ENCODE results near the gene DHX29. TPM values are rescaled to one million over a fixed set of nuclear protein-coding genes. Genes with fewer than 3 reads are reported as not detected.

DHX29 gene, protein sequence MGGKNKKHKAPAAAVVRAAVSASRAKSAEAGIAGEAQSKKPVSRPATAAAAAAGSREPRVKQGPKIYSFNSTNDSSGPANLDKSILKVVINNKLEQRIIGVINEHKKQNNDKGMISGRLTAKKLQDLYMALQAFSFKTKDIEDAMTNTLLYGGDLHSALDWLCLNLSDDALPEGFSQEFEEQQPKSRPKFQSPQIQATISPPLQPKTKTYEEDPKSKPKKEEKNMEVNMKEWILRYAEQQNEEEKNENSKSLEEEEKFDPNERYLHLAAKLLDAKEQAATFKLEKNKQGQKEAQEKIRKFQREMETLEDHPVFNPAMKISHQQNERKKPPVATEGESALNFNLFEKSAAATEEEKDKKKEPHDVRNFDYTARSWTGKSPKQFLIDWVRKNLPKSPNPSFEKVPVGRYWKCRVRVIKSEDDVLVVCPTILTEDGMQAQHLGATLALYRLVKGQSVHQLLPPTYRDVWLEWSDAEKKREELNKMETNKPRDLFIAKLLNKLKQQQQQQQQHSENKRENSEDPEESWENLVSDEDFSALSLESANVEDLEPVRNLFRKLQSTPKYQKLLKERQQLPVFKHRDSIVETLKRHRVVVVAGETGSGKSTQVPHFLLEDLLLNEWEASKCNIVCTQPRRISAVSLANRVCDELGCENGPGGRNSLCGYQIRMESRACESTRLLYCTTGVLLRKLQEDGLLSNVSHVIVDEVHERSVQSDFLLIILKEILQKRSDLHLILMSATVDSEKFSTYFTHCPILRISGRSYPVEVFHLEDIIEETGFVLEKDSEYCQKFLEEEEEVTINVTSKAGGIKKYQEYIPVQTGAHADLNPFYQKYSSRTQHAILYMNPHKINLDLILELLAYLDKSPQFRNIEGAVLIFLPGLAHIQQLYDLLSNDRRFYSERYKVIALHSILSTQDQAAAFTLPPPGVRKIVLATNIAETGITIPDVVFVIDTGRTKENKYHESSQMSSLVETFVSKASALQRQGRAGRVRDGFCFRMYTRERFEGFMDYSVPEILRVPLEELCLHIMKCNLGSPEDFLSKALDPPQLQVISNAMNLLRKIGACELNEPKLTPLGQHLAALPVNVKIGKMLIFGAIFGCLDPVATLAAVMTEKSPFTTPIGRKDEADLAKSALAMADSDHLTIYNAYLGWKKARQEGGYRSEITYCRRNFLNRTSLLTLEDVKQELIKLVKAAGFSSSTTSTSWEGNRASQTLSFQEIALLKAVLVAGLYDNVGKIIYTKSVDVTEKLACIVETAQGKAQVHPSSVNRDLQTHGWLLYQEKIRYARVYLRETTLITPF (N-terminal part only)
- 32.1 and 38.8 TPM in 2 replicates for total RNA-seq

DNA sequence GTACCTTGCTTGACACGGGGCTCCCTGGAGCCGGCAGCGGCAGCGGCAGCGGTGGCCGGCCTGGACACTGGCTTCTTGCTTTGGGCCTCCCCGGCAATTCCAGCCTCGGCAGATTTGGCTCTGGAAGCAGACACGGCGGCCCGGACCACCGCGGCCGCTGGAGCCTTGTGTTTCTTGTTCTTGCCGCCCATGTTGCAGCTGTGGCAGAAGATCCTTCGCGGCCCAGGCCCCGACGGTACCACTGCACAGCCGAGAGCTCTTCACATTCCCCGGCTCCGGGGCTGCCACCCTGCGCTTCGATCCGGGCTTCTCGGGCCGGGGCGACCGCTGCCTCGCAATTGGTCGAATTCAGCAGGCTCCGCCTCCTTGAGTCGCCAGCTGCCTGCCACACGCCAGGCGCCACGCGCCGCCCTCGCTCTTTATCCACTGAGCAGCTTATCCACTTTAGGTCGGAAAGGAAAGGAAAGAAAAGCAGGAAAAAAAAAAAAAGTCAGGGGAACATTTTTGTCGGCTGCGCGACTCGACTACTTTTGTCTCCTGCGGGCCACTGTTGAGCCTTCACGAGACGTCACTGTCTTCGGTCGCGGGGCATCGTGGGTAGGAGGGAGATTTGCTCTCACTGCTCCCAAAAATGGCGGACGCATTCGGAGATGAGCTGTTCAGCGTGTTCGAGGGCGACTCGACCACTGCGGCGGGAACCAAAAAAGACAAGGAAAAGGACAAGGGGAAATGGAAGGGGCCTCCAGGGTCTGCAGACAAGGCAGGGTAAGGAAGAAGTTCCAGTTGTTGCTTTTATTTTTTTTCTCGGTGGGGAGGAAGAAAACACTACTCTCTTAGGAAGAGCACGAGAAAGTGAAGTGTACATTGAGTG lies at the start of gene DHX29, which contains the start of gene MTREX:
Gene DHX29, minus strand, starts transcription at position 312 of the 871 bp plus-strand sequence. Its CDS starts 121 bp downstream, at position 191.
Gene MTREX, plus strand, starts transcription at position 607 of the 871 bp plus-strand sequence. Its CDS starts 25 bp downstream, at position 632.

DNA sequence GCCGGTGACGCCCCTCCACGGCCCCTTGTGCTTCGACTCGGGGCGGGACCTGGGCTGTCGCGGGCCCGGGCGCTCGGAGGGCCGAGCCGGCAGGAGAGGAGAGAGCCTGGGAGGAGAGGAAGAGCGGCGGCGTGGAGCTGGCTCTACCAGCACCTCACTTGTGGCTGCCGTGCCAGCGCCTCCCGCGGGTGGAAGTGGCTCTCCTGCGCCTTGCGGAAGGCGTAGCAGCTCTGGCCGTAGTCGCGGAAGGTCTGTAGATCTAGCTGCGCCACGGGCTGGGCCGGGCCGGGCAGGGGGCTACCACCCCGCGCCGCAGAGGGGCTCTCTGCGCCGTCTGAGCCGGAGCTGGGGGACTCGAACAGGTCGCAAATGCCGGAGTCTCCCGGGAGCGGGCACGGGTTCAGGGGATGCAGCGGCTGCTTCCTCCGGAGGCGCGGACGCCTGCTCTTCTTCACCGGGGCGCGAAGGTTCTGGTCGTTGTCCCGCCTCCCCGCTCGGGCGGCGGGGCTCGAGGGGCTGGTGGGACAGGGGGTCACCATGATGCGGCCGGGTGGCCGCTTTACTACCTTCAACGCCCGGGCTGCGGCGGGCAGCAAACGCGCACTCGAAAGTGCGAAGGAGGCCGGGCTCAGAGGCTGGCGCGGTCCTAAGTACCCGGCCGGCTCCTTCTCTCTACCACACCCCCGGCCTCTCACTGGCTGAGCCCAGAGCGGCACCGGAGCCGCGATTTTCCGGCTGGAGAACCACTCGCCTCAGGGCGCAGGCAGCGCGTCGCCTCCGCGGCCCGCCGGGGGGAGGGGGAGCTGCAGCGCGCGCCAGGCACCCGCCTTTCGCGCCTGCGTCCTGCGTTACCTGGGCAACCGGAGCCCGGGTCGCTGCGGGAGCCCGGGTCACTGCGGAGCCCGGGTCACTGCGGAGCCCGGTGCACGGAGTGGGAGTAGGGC lies 74.2 kb downstream of the DHX29 start, which contains the start of gene CCNO:
Gene CCNO, minus strand, starts transcription at position 624 of the 944 bp plus-strand sequence. Its CDS starts 85 bp downstream, at position 539.

DNA sequence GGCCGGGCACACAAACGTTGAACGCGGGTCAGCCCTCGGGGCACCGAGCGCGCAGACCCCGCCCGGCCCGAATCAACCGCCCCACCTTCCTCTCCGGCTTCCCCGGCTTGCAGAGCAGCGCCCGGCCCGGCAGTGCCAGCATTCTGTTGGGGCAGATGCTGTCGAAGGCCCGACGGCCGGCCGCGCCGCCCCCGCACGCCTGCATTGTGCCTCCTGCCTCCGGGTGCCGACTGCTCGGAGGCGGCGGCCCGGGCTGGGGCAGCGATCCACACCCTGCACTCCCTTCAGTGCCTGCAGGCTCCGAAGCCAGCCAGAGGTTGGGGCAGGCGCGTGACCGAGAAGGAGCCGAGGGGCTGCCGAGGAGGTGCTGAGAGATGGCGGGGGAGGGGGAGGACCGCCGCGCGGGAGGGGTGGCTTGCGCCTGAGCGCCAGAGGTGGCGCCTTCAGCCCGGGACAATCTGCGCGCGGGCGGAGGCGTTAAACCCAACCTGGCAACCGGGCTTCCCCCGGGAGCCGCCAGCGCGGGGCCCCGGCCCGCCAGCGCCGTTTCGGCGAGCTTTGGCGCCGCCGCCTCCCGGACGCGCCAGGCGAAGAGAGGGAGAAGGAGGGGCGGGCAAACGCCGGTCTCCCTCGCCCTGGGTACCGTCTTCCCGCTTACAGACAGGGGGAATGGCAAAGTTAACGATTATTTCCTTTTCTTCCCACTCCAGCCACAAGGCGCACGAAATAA lies 80.4 kb downstream of the DHX29 start, which contains the start of gene MCIDAS:
Gene MCIDAS, minus strand, starts transcription at position 382 of the 730 bp plus-strand sequence. Its CDS starts 177 bp downstream, at position 205.

Other genes with a start within 250 kb of the DHX29 start
- not detected in 2 replicates for gene GZMA, start 205.0 kb downstream of the DHX29 start, total RNA-seq
- gene GPX8, start 147.5 kb downstream of the DHX29 start, total RNA-seq = 110 and 162 TPM in 2 replicates
- gene CDC20B, start 134.5 kb downstream of the DHX29 start, total RNA-seq = 0.07 TPM in 1 of 2 replicates, not detected in the other
- not detected in 2 replicates for gene MCIDAS, start 80.4 kb downstream of the DHX29 start, total RNA-seq
- gene CCNO, start 74.1 kb downstream of the DHX29 start, total RNA-seq = 0.13 and 1.1 TPM in 2 replicates
- 65.3 and 85.6 TPM in 2 replicates for gene MTREX, start 295 bp upstream of the DHX29 start, total RNA-seq
- gene PLPP1, start 227.3 kb upstream of the DHX29 start, total RNA-seq = 56.3 and 79.8 TPM in 2 replicates